ENCODE results near the gene GNG11. TPM values are rescaled to one million over a fixed set of nuclear protein-coding genes. Genes with fewer than 3 reads are reported as not detected.

Gene GNG11
- total RNA-seq, 1 experiment from 2014 or later: 4.4 TPM

DNA sequence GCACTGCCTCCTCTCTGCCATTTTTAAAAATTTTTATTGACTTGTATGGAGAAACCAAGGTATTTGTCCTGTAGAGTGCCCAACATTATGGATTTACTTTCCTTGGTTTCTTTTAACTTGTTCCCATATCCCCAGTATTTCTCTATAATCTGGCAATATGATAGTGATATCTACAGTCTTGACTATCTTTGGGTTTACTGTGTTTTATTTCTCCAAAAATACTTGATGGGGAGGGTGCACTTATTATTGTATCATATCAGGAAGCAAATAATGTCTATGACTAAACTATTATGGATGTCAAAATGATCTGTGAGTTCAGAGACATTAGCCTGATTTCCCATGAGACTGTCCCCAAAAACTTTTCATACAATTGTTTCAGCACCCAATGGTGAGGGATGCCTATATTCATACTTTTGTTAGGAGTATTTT is 37.6 kb upstream of the GNG11 start:
- BruUV-seq (replicated peaks): no TSS peak
- no peaks in the 10 kb centered on the region for H3K9me2 ChIP-seq (ENCODE audit: insufficient read depth)
- DNase-seq: no peak
- ChIA-PET CTCF (no interaction called here), POLR2A (ENCODE audit: unreplicated experiment) (no interaction called here)
- H3K27ac ChIP-seq: no peak overlapping the region
- H3K4me2 ChIP-seq: no peak overlapping the region
- no peak overlapping the region for H2AFZ ChIP-seq
- H4K20me1 ChIP-seq (ENCODE audit: insufficient read depth): no peaks in the 10 kb centered on the region
- no peaks in the 10 kb centered on the region for H3K79me2 ChIP-seq (ENCODE audit: low read depth)
- TF ChIP-seq, protein P1, sequence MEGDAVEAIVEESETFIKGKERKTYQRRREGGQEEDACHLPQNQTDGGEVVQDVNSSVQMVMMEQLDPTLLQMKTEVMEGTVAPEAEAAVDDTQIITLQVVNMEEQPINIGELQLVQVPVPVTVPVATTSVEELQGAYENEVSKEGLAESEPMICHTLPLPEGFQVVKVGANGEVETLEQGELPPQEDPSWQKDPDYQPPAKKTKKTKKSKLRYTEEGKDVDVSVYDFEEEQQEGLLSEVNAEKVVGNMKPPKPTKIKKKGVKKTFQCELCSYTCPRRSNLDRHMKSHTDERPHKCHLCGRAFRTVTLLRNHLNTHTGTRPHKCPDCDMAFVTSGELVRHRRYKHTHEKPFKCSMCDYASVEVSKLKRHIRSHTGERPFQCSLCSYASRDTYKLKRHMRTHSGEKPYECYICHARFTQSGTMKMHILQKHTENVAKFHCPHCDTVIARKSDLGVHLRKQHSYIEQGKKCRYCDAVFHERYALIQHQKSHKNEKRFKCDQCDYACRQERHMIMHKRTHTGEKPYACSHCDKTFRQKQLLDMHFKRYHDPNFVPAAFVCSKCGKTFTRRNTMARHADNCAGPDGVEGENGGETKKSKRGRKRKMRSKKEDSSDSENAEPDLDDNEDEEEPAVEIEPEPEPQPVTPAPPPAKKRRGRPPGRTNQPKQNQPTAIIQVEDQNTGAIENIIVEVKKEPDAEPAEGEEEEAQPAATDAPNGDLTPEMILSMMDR (conservative IDR thresholded peaks at IDR 0.05): no peak
- no peak for TF ChIP-seq EZH2 (IDR thresholded peaks at IDR 0.05; ENCODE audit: low read depth)
- H3K36me3 ChIP-seq (ENCODE audit: low read depth): 0 out of 2 replicates have a peak, but pooled peaks cover 7% of the 10 kb centered on the region
- intact Hi-C loops (cut with micrococcal nuclease; ENCODE audit: unreplicated experiment): loop anchor here (10.0 kb wide), 1 partner anchor 639 kb away; no protein-coding TSS in a partner anchor
- H3K27me3 ChIP-seq (ENCODE audit: insufficient read depth, low read depth): no peaks in the 10 kb centered on the region
- peaks cover 9% of the 10 kb centered on the region for H3K9me3 ChIP-seq (ENCODE audit: insufficient read depth, low read depth)
- no peaks in the 10 kb centered on the region for H3F3A ChIP-seq (ENCODE audit: insufficient read depth, low read depth)
- no peak overlapping the region for H3K4me3 ChIP-seq
- H3K4me1 ChIP-seq (replicated peaks; ENCODE audit: insufficient read depth): peaks cover 2% of the 10 kb centered on the region

DNA sequence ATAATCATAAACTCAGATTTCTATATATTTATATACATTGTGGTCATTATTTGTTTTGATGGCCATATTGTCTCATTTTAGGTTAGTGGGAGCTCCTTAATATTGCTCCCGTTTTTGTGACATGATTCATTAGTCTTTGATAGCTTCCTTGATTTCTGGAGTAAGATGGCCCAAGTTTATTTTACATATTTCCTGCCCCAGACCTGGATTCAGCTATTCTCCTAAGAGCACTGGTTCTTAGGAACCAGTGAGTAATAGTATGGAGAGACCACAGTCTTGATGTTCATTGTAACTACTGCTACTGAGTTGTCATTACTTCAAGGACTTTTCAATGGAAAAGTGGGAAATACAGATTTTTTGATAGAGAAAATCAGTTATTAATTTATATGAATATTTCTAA is 37.0 kb upstream of the GNG11 start:
- no peaks in the 10 kb centered on the region for H4K20me1 ChIP-seq (ENCODE audit: insufficient read depth)
- no TSS peak for BruUV-seq (replicated peaks)
- DNase-seq: no peak
- H3K36me3 ChIP-seq (ENCODE audit: low read depth): 0 out of 2 replicates have a peak, but pooled peaks cover 7% of the 10 kb centered on the region
- no peaks in the 10 kb centered on the region for H3K9me2 ChIP-seq (ENCODE audit: insufficient read depth)
- H3K27me3 ChIP-seq (ENCODE audit: insufficient read depth, low read depth): no peaks in the 10 kb centered on the region
- H3K9me3 ChIP-seq (ENCODE audit: insufficient read depth, low read depth): peaks cover 5% of the 10 kb centered on the region
- TF ChIP-seq EZH2 (IDR thresholded peaks at IDR 0.05; ENCODE audit: low read depth): no peak
- TF ChIP-seq, protein P1 (conservative IDR thresholded peaks at IDR 0.05): no peak
- no peaks in the 10 kb centered on the region for H3K79me2 ChIP-seq (ENCODE audit: low read depth)
- CTCF ChIA-PET: no interaction called here
- no peak overlapping the region for H2AFZ ChIP-seq
- no peaks in the 10 kb centered on the region for H3F3A ChIP-seq (ENCODE audit: insufficient read depth, low read depth)
- intact Hi-C loops (cut with micrococcal nuclease; ENCODE audit: unreplicated experiment): loop anchor here (10.0 kb wide), 1 partner anchor 640 kb away; no protein-coding TSS in a partner anchor
- no peak overlapping the region for H3K4me3 ChIP-seq
- H3K4me2 ChIP-seq: no peak overlapping the region
- no peak overlapping the region for H3K27ac ChIP-seq
- H3K4me1 ChIP-seq (replicated peaks; ENCODE audit: insufficient read depth): peaks cover 8% of the 10 kb centered on the region
- POLR2A ChIA-PET (ENCODE audit: unreplicated experiment): no interaction called here

DNA sequence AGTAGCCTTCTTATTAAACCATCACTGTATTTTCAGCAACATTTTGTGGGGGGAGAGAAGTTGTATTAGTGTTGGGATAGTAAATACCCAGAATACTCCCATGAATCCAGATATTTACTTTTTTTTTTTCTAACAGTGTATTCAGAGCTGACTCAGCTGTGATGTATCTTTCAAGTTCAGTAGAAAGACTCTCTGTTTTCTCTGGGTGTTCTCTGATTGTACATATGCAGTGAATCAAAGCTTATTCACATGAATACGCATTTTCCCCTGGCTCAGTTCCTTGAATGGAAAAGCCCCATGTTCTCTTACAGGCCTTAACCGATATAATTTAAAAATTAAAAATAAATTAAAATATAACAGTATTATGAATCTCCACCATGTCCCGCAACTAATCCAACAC is 32.3 kb upstream of the GNG11 start:
- BruUV-seq (replicated peaks): TSS peak; percentile 63
- H4K20me1 ChIP-seq (ENCODE audit: insufficient read depth): no peaks in the 10 kb centered on the region
- H3K79me2 ChIP-seq (ENCODE audit: low read depth): no peaks in the 10 kb centered on the region
- peak overlapping the region; percentile 91; the same call in 1 of the 2 replicates for H3K4me3 ChIP-seq
- no peak for DNase-seq
- ChIA-PET CTCF (interaction anchor here (0.5 kb wide), 1 partner anchor 1053 kb away, joined by 17 read pairs; the partner anchor contains the start of gene CDK6), POLR2A (ENCODE audit: unreplicated experiment) (no interaction called here)
- no peak for TF ChIP-seq EZH2 (IDR thresholded peaks at IDR 0.05; ENCODE audit: low read depth)
- TF ChIP-seq, protein P1 (conservative IDR thresholded peaks at IDR 0.05): no peak
- intact Hi-C loops (cut with micrococcal nuclease; ENCODE audit: unreplicated experiment): loop anchor here (10.0 kb wide), 1 partner anchor 644 kb away; no protein-coding TSS in a partner anchor
- H3K9me2 ChIP-seq (ENCODE audit: insufficient read depth): no peaks in the 10 kb centered on the region
- peaks cover 17% of the 10 kb centered on the region for H3K4me1 ChIP-seq (replicated peaks; ENCODE audit: insufficient read depth)
- no peaks in the 10 kb centered on the region for H3K27me3 ChIP-seq (ENCODE audit: insufficient read depth, low read depth)
- H3K4me2 ChIP-seq: peak overlapping the region; percentile 84
- H2AFZ ChIP-seq: peak overlapping the region; percentile 92; the same call in 1 of the 2 replicates
- no peaks in the 10 kb centered on the region for H3F3A ChIP-seq (ENCODE audit: insufficient read depth, low read depth)
- H3K9me3 ChIP-seq (ENCODE audit: insufficient read depth, low read depth): no peaks in the 10 kb centered on the region
- H3K27ac ChIP-seq: peak overlapping the region; percentile 68
- H3K36me3 ChIP-seq (ENCODE audit: low read depth): 0 out of 2 replicates have a peak, but pooled peaks cover 7% of the 10 kb centered on the region
